SK-N-SH (cell line): Measurements from ENCODE around the gene PROM1.

Experiments
- CTCF ChIP-seq: fragments of 200-600 bp; sonication (generic); IDR thresholded peaks from 2 replicates; pipeline ENCODE4 v1.6.1; 2017; ENCODE audit warnings: antibody characterized with exemption, mild to moderate bottlenecking, moderate library complexity
- EZH2phosphoT487 ChIP-seq: fragments of 200-600 bp; sonication (generic); IDR thresholded peaks from 2 replicates; pipeline ENCODE4 v1.6.1; 2017; ENCODE audit warnings: low read depth, mixed run types, mild to moderate bottlenecking, antibody characterized with exemption, moderate library complexity, borderline replicate concordance
- POLR2AphosphoS5 ChIP-seq: IDR thresholded peaks from 2 replicates; pipeline ENCODE4 v1.6.1; 2012; ENCODE audit warnings: low read depth, low read length
- TAF1 ChIP-seq: IDR thresholded peaks from 2 replicates; pipeline ENCODE4 v1.6.1; 2012; ENCODE audit warnings: low read depth, mild to moderate bottlenecking, low read length, moderate library complexity, borderline replicate concordance

- no peak for TF ChIP-seq TAF1
- TF ChIP-seq EZH2phosphoT487 = no peak
- TF ChIP-seq CTCF = no peak
- no peak for TF ChIP-seq POLR2AphosphoS5
Observed at GRCh38 chr4:16075975-16076757, 7.7 kb downstream of the PROM1 start.
